Activated CD8-positive, alpha-beta T cell treated with anti-CD3 and anti-CD28 coated beads, Interleukin-2, amount 10 ng/mL, durations not matched to agents 7 days and 5 days (primary cell): ENCODE data around the gene CYP4A22. TPM values are rescaled to one million over a fixed set of nuclear protein-coding genes. Genes with fewer than 3 reads are reported as not detected.
"Not testable (repeated sequence)": the region's sequence is repeated elsewhere in the genome, so short reads cannot be mapped to it uniquely, and the experiment has no call there.

Source experiments
- ATAC-seq: fragments of 150-1000 bp; cut with Tn5 transposase; one replicate; pipeline ENCODE4 v1.10.0; 2021; ENCODE audit warnings: moderate library complexity
- CTCF ChIA-PET: fragments of 350-600 bp; sonication (Branson Sonifier 250); formaldehyde crosslinking; loops from one replicate; lab custom pipeline; 2021; ENCODE audit warnings: antibody characterized with exemption; lab: Charles Lee
- POLR2A ChIA-PET: fragments of 350-600 bp; sonication (Branson Sonifier 250); formaldehyde crosslinking; loops from one replicate; lab custom pipeline; 2021; ENCODE audit warnings: antibody characterized with exemption; lab: Charles Lee
- DNase-seq: peaks from one replicate; pipeline ENCODE4 v3.0.0-alpha.2; 2020
- H3K27ac Mint-ChIP-seq: one replicate; pipeline ENCODE4 v1.8.0; 2021; ENCODE audit warnings: mild to moderate bottlenecking, mixed read lengths
- H3K27me3 Mint-ChIP-seq: one replicate; pipeline ENCODE4 v1.8.0; 2021; ENCODE audit warnings: low read depth, mixed read lengths
- H3K36me3 Mint-ChIP-seq: one replicate; pipeline ENCODE4 v1.8.0; 2021; ENCODE audit warnings: low read depth, mixed read lengths
- H3K4me1 Mint-ChIP-seq: one replicate; pipeline ENCODE4 v1.8.0; 2021; ENCODE audit warnings: low read depth, mixed read lengths
- H3K4me3 Mint-ChIP-seq: one replicate; pipeline ENCODE4 v1.8.0; 2021; ENCODE audit warnings: mild to moderate bottlenecking, mixed read lengths
- H3K9me3 Mint-ChIP-seq: one replicate; pipeline ENCODE4 v1.8.0; 2022; ENCODE audit warnings: mixed read lengths; ENCODE audit not compliant: insufficient read depth
- total RNA-seq, 2 experiments: library from RNA; stranded (reverse); gene quantifications; one replicate each; pipeline ENCODE4 v1.2.3, GENCODE V29; 2021

Gene CYP4A22
- total RNA-seq, 2 experiments from 2014 or later, result not detected

DNA sequence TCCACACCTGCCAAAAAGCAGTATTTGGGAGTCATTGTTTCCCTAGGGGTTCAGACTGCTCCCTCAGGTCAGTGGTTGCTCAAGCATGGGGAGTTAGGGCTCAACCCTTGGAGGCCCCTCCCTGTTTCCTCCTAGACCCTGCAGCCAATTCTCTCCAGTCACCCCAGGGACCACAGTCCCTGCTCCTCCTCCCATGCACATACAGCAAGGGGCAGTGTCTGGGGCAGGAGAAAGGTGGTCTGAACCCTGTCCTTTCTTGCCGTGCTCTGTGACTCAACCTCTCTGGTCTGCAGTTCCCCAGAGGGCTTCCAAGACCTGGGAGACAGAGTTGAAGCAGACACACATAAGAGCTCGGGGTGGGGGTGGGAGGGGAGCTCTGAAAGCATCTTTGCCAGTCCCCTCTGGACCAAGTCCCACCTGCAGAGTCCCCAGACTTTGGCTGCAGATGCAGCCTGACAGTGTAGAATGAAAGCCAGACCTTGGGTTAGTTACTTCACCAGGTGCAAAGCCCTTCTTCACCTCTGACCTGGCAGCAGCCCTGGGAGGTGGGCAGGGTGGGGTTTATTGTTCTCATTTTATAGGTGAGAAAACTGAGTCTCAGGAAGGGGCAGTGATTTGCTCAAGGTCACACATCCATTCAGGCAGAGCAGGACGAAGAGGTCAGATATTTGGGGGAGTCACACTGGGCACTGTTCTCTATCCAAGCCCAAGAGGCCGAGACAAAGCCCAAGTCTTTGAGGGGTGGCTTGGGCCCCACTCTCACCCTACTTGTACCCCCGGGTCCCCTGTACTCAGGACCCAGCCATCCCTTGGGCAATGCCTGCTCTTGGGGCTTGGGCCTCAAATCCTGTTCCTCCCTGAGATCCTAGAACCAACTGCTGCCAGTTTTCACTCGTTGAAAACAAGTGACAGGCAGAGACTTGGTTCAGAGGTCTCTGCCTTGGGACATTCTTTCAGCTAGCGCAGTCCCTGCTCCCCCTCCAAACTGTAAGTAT, 51.8 kb downstream of the CYP4A22 start:
- Mint-ChIP-seq H3K27me3 (peaks cover 3% of the 10 kb centered on the region), H3K36me3 (no peaks in the 10 kb centered on the region), H3K27ac (no peak overlapping the region), H3K4me3 (no peak overlapping the region), H3K4me1 (no peaks in the 10 kb centered on the region), H3K9me3 (no peaks in the 10 kb centered on the region)
- CTCF ChIA-PET, result interaction anchor here (0.7 to 3.7 kb wide), 3 partner anchors 10 to 248 kb away, joined by 3 to 26 read pairs (median 9); no protein-coding TSS in a partner anchor
- POLR2A ChIA-PET, result no interaction called here
- DNase-seq (peak; percentile 16), ATAC-seq (no peak)

DNA sequence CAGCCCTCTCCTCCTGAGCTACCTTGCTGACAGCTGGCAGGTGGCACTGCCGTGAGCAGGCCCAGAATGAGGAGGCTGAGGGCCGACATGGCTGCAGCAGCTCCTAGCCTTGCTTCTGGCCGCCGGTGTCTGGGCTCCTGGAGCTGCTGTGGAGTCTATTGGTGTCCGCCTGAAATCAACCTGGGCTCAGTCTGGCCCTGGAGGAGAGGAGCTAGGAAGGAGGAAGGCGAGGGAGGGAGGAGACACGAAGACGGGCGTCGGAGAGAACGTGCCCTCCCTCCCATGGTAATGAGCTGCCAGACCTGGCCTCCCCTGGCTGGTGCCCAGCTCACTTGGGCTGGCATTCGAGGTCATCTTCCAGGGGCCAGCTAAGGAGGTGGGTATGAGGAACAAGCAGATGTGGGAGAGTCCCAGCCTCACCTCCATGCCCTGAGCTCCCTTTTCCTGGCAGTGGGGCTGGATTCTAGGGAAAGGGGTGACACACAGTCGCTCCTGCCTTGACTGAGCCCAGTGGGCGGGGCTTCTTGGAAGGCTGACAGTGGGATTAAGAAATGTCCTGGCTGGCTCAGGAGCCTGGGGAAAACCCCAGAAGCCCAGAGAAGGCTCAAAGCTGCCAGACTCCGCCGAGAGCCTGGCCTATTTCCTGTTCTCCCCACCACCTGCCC, 52.7 kb downstream of the CYP4A22 start, which contains the start of gene PDZK1IP1:
TSS of gene PDZK1IP1 (minus strand) at position 193 of the 665 bp plus-strand sequence. CDS start at position 89, 104 bp downstream.
- Mint-ChIP-seq H3K9me3 (no peaks in the 10 kb centered on the region), H3K4me1 (no peaks in the 10 kb centered on the region), H3K27me3 (peaks cover 3% of the 10 kb centered on the region), H3K36me3 (no peaks in the 10 kb centered on the region), H3K4me3 (no peak within 1 kb of the TSS), H3K27ac (no peak within 1 kb of the TSS)
- ATAC-seq (no peak), DNase-seq (no peak)
- ChIA-PET POLR2A (no interaction called here), CTCF (interaction anchor here (0.6 to 3.7 kb wide), 4 partner anchors 11 to 247 kb away, joined by 3 to 26 read pairs (median 6); no protein-coding TSS in a partner anchor)

GRCh38 chr1:47190509-47190855, 53.2 kb downstream of the CYP4A22 start:
- H3K27ac Mint-ChIP-seq, result no peak overlapping the region
- no peaks in the 10 kb centered on the region for H3K4me1 Mint-ChIP-seq
- no peak for DNase-seq
- H3K27me3 Mint-ChIP-seq, result peaks cover 3% of the 10 kb centered on the region
- no peak for ATAC-seq
- H3K36me3 Mint-ChIP-seq, result no peaks in the 10 kb centered on the region
- POLR2A ChIA-PET, result no interaction called here
- H3K4me3 Mint-ChIP-seq, result no peak overlapping the region
- no peaks in the 10 kb centered on the region for H3K9me3 Mint-ChIP-seq
- CTCF ChIA-PET, result interaction anchor here (0.6 to 3.7 kb wide), 3 partner anchors 12 to 72 kb away, joined by 3 to 26 read pairs (median 9); no protein-coding TSS in a partner anchor

DNA sequence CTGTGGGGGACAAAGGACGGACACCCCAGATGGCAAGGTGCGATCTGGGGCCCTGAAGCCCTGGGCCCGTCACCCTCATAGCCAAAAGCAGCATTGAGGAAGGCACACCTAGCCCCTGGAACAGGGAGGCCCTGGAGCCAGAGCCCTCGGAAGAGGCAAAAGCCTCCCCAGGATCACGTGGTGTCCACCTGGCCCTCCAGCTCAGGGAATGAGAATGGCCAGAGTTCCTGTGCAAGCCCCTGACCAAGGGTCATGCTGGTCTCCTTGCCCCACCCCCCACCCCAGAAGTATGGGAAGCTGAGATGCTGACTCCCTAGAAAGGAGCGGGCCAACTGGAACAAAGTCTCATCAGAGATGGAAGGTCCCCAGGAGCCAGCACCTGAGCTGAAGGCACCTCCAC, 53.6 kb downstream of the CYP4A22 start:
- no peaks in the 10 kb centered on the region for H3K36me3 Mint-ChIP-seq
- POLR2A ChIA-PET, result no interaction called here
- no peak overlapping the region for H3K27ac Mint-ChIP-seq
- ATAC-seq, result no peak
- CTCF ChIA-PET, result interaction anchor here (0.6 to 3.7 kb wide), 3 partner anchors 12 to 72 kb away, joined by 3 to 26 read pairs (median 9); no protein-coding TSS in a partner anchor
- H3K4me3 Mint-ChIP-seq, result no peak overlapping the region
- peaks cover 3% of the 10 kb centered on the region for H3K27me3 Mint-ChIP-seq
- no peaks in the 10 kb centered on the region for H3K9me3 Mint-ChIP-seq
- H3K4me1 Mint-ChIP-seq, result no peaks in the 10 kb centered on the region
- no peak for DNase-seq

DNA sequence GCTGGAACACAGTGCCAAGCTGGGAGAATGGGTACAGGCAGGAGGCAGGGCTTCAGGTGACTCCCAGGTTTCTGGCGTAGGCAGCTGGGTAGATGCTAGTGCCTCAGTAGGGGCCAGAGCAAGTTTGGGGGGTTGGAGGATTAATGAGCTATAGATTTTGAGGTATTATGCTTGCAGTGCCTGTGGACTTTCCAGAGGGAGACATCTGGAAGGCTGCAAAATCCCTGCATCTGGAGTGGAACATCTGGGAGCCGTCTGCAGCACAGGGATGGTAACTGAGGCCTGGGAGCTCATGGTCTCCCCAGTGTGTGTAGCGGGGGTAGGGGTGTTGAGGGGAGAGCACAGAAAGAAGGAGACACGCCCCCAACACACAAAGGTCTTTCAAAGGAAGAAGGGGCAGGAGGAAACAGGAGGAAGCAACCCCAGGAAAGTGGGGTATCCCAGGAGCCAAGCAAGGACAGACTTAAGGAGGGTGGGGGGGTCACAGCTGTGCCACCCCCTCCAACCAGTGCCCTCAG, 54.8 kb downstream of the CYP4A22 start:
- CTCF ChIA-PET, result interaction anchor here (0.8 to 4.7 kb wide), 12 partner anchors 9 to 534 kb away, joined by 3 to 70 read pairs (median 6); partner anchors contain the start of gene STIL
- Mint-ChIP-seq H3K36me3 (no peaks in the 10 kb centered on the region), H3K4me1 (no peaks in the 10 kb centered on the region), H3K4me3 (no peak overlapping the region), H3K27me3 (peaks cover 3% of the 10 kb centered on the region), H3K27ac (no peak overlapping the region), H3K9me3 (no peaks in the 10 kb centered on the region)
- DNase-seq, result no peak
- POLR2A ChIA-PET, result no interaction called here
- no peak for ATAC-seq

GRCh38 chr1:47192458-47193384, 55.5 kb downstream of the CYP4A22 start:
- ATAC-seq, result peak; percentile 77
- H3K27me3 Mint-ChIP-seq, result peaks cover 3% of the 10 kb centered on the region
- ChIA-PET CTCF (interaction anchor here (0.6 to 4.7 kb wide), 21 partner anchors 9 to 1536 kb away, joined by 3 to 70 read pairs (median 4); partner anchors contain the start of gene STIL), POLR2A (no interaction called here)
- H3K36me3 Mint-ChIP-seq, result no peaks in the 10 kb centered on the region
- no peaks in the 10 kb centered on the region for H3K9me3 Mint-ChIP-seq
- no peak overlapping the region for H3K4me3 Mint-ChIP-seq
- DNase-seq, result peak; percentile 75
- H3K4me1 Mint-ChIP-seq, result no peaks in the 10 kb centered on the region
- no peak overlapping the region for H3K27ac Mint-ChIP-seq

- not testable (repeated sequence) for H3K36me3 Mint-ChIP-seq
Measured at GRCh38 chr1:47193496-47193895, 56.3 kb downstream of the CYP4A22 start.

GRCh38 chr1:47194311-47194710, 57.1 kb downstream of the CYP4A22 start:
- ChIA-PET POLR2A (no interaction called here), CTCF (interaction anchor here (1.2 to 4.7 kb wide), 3 partner anchors 11 to 69 kb away, joined by 3 to 70 read pairs (median 59); no protein-coding TSS in a partner anchor)
- no peaks in the 10 kb centered on the region for H3K36me3 Mint-ChIP-seq
- ATAC-seq, result no peak
- H3K27me3 Mint-ChIP-seq, result peaks cover 10% of the 10 kb centered on the region
- H3K4me3 Mint-ChIP-seq, result no peak overlapping the region
- no peaks in the 10 kb centered on the region for H3K4me1 Mint-ChIP-seq
- DNase-seq, result no peak
- H3K9me3 Mint-ChIP-seq, result no peaks in the 10 kb centered on the region
- no peak overlapping the region for H3K27ac Mint-ChIP-seq

More at GRCh38 chr1:47193496-47193895, 56.3 kb downstream of the CYP4A22 start:
- H3K27me3 Mint-ChIP-seq, H3K4me3 Mint-ChIP-seq, ATAC-seq, H3K9me3 Mint-ChIP-seq, POLR2A ChIA-PET, H3K27ac Mint-ChIP-seq, H3K4me1 Mint-ChIP-seq, DNase-seq: not testable (repeated sequence)
- CTCF ChIA-PET, result interaction anchor here (0.6 to 4.7 kb wide), 14 partner anchors 9 to 1537 kb away, joined by 3 to 70 read pairs (median 5); no protein-coding TSS in a partner anchor

DNA sequence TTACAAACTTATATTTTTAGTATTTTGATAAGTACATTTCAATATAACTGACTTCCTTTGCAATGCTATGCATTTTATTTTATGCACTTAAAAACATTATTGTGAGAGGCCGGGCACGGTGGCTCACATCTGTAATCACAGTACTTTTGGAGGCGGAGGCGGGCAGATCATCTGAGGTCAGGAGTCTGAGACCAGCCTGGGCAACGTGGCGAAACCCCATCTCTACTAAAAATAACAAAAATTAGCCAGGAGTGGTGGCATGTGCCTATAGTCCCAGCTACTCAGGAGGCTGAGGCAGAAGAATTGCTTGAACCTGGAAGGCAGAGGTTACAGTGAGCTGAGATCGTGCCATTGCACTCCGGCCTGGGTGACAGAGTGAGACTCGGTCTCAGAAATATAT, 58.7 kb downstream of the CYP4A22 start:
- peaks cover 15% of the 10 kb centered on the region for H3K27me3 Mint-ChIP-seq
- H3K4me1 Mint-ChIP-seq, ATAC-seq, POLR2A ChIA-PET, H3K27ac Mint-ChIP-seq, DNase-seq, H3K4me3 Mint-ChIP-seq, H3K9me3 Mint-ChIP-seq, H3K36me3 Mint-ChIP-seq: not testable (repeated sequence)
- CTCF ChIA-PET, result interaction anchor here (1.5 to 4.7 kb wide), 3 partner anchors 18 to 67 kb away, joined by 7 to 70 read pairs (median 59); no protein-coding TSS in a partner anchor

DNA sequence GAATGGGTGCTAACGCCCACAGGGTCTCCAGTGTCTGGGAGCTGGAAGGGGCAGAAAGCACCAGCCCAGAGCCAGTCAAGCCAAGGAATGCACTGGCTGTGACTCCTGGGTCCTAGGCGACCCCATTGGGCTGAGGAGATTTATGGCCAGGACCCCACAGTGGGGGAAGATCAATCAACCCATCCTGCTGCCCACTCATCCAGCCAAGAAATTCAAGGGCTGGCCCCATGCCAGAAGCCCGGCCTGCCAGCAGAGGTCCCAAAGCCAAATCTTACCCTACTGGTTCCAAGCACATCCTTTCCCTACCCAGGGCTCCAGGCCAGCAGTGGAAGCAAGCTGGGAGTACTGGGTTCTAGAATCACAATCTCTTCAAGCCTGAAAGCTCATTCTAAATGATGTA, 59.4 kb downstream of the CYP4A22 start:
- POLR2A ChIA-PET, result no interaction called here
- ATAC-seq, result no peak
- CTCF ChIA-PET, result interaction anchor here (0.6 to 1.5 kb wide), 3 partner anchors 17 to 66 kb away, joined by 3 to 7 read pairs (median 4); no protein-coding TSS in a partner anchor

More for the DNA sequence above, 59.4 kb downstream of the CYP4A22 start:
- Mint-ChIP-seq H3K36me3 (no peaks in the 10 kb centered on the region), H3K4me1 (no peaks in the 10 kb centered on the region), H3K4me3 (no peak overlapping the region), H3K27ac (no peak overlapping the region), H3K9me3 (no peaks in the 10 kb centered on the region), H3K27me3 (peaks cover 17% of the 10 kb centered on the region)
- DNase-seq, result no peak
